ENCODE data around the gene CACNA1C. TPM values are rescaled to one million over a fixed set of nuclear protein-coding genes. Genes with fewer than 3 reads are reported as not detected.

Gene CACNA1C
- total RNA-seq, 1 donor from 2014 or later, result 11.7 TPM

GRCh38 chr12:2345902-2346301 lies 293.1 kb downstream of the CACNA1C start:
- H3K27ac Mint-ChIP-seq, result no peak overlapping the region
- H3K36me3 Mint-ChIP-seq (ENCODE audit: insufficient read depth), result no peaks in the 10 kb centered on the region
- H3K4me3 Mint-ChIP-seq (ENCODE audit: low read depth), result no peak overlapping the region
- no peaks in the 10 kb centered on the region for H3K9me3 Mint-ChIP-seq (ENCODE audit: low read depth)
- peaks cover 32% of the 10 kb centered on the region for H3K27me3 Mint-ChIP-seq
- no peak for DNase-seq (ENCODE audit: low spot score, unreplicated experiment)
- no peak for TF ChIP-seq CTCF (IDR thresholded peaks at IDR 0.05; ENCODE audit: unreplicated experiment)
- H3K4me1 Mint-ChIP-seq (ENCODE audit: low read depth), result no peaks in the 10 kb centered on the region

- peaks cover 29% of the 10 kb centered on the region for H3K27me3 Mint-ChIP-seq
- H3K4me3 Mint-ChIP-seq (ENCODE audit: low read depth), result no peak overlapping the region
Observed at GRCh38 chr12:2346416-2346815, 293.6 kb downstream of the CACNA1C start.

GRCh38 chr12:2347137-2347843 lies 294.5 kb downstream of the CACNA1C start:
- Mint-ChIP-seq H3K9me3 (ENCODE audit: low read depth) (no peaks in the 10 kb centered on the region), H3K4me3 (ENCODE audit: low read depth) (no peak overlapping the region), H3K36me3 (ENCODE audit: insufficient read depth) (no peaks in the 10 kb centered on the region), H3K27me3 (peaks cover 34% of the 10 kb centered on the region), H3K4me1 (ENCODE audit: low read depth) (no peaks in the 10 kb centered on the region), H3K27ac (no peak overlapping the region)
- no peak for DNase-seq (ENCODE audit: low spot score, unreplicated experiment)
- TF ChIP-seq CTCF (IDR thresholded peaks at IDR 0.05; ENCODE audit: unreplicated experiment), result no peak

More at GRCh38 chr12:2346416-2346815, 293.6 kb downstream of the CACNA1C start:
- no peak for TF ChIP-seq CTCF (IDR thresholded peaks at IDR 0.05; ENCODE audit: unreplicated experiment)
- no peaks in the 10 kb centered on the region for H3K36me3 Mint-ChIP-seq (ENCODE audit: insufficient read depth)
- no peak overlapping the region for H3K27ac Mint-ChIP-seq
- DNase-seq (ENCODE audit: low spot score, unreplicated experiment), result no peak
- H3K9me3 Mint-ChIP-seq (ENCODE audit: low read depth), result no peaks in the 10 kb centered on the region
- H3K4me1 Mint-ChIP-seq (ENCODE audit: low read depth), result no peaks in the 10 kb centered on the region

DNA sequence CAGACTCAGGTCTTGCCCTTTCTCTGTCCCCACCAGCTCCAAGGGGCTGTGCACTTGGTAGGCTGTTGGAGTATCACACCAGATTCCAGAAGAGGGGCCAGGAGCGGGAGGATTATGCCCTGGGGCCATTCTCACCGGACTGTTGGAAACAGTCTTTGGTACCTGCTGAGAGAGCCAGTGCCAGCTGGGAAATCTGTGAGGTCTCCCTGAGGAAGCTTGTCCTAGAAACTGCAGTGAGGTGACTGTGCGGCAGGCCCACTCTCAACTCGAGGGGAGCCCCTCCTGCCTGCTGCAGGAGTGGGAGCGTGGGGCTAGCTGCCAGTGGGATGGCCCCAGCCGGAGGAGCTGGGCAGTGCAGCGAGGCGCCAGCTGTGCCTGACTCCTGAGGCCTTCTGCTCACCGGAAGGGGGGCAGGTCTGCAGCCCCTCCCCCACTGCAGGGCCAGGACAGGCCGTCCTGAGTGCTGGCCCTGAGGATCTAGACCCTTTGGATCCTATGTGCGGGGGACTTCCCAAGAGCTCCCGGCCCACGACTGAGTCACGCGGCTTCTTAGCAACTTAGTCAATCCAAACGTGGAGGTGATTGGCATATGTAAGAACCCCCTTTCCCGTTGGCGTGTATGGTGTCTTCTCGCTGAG lies 295.2 kb downstream of the CACNA1C start:
- no peak for DNase-seq (ENCODE audit: low spot score, unreplicated experiment)
- H3K4me3 Mint-ChIP-seq (ENCODE audit: low read depth), result no peak overlapping the region
- no peaks in the 10 kb centered on the region for H3K4me1 Mint-ChIP-seq (ENCODE audit: low read depth)
- no peaks in the 10 kb centered on the region for H3K36me3 Mint-ChIP-seq (ENCODE audit: insufficient read depth)
- peaks cover 34% of the 10 kb centered on the region for H3K27me3 Mint-ChIP-seq
- TF ChIP-seq CTCF (IDR thresholded peaks at IDR 0.05; ENCODE audit: unreplicated experiment), result no peak
- no peaks in the 10 kb centered on the region for H3K9me3 Mint-ChIP-seq (ENCODE audit: low read depth)
- H3K27ac Mint-ChIP-seq, result no peak overlapping the region

GRCh38 chr12:2348482-2348852 lies 295.7 kb downstream of the CACNA1C start:
- H3K9me3 Mint-ChIP-seq (ENCODE audit: low read depth), result no peaks in the 10 kb centered on the region
- DNase-seq (ENCODE audit: low spot score, unreplicated experiment), result no peak
- no peak overlapping the region for H3K4me3 Mint-ChIP-seq (ENCODE audit: low read depth)
- no peaks in the 10 kb centered on the region for H3K36me3 Mint-ChIP-seq (ENCODE audit: insufficient read depth)
- H3K27me3 Mint-ChIP-seq, result peaks cover 37% of the 10 kb centered on the region
- no peak for TF ChIP-seq CTCF (IDR thresholded peaks at IDR 0.05; ENCODE audit: unreplicated experiment)
- peaks cover under 1% of the 10 kb centered on the region for H3K4me1 Mint-ChIP-seq (ENCODE audit: low read depth)
- H3K27ac Mint-ChIP-seq, result no peak overlapping the region

Data from progenitor cell of endocrine pancreas (in vitro differentiated cells).